HG03064 (cell line): ENCODE data around the gene RAB3IL1.

Experiments
- ATAC-seq: cut with Tn5 transposase; IDR thresholded peaks from one replicate; pipeline ENCODE4 v1.9.1; 2021; ENCODE audit warnings: low read depth; ENCODE audit not compliant: unreplicated experiment

The RAB3IL1 gene

GRCh38 chr11:61851113-61851899 lies 66.1 kb downstream of the RAB3IL1 start:
- no peak for ATAC-seq

GRCh38 chr11:61850687-61851086 lies 66.7 kb downstream of the RAB3IL1 start:
- ATAC-seq: no peak

GRCh38 chr11:61848631-61849030 lies 68.7 kb downstream of the RAB3IL1 start:
- ATAC-seq: no peak

GRCh38 chr11:61847914-61848581 lies 69.3 kb downstream of the RAB3IL1 start:
- no peak for ATAC-seq
